Natural killer cell (primary cell): ENCODE results near the gene FBXO36. TPM values are rescaled to one million over a fixed set of nuclear protein-coding genes. Genes with fewer than 3 reads are reported as not detected.

Experiments
- ATAC-seq, 3 donors: fragments of 150-1000 bp in 2 of 3; fragments of 200-7000 bp in 1 of 3; cut with Tn5 transposase; 1 replicate in 1 of 3; 2 replicates in 2 of 3; pipeline ENCODE4 v1.10.0; 2021; ENCODE audit warnings: mild to moderate bottlenecking in 2 of 3, moderate library complexity in 2 of 3
- DNase-seq, 2 donors: peaks; one replicate each; pipeline versions ENCODE4 v3.0.0 to v3.0.0-alpha.2; 2013 to 2021; ENCODE audit warnings: mixed read lengths in 1 of 2
- H3K27ac ChIP-seq: one replicate; pipeline ENCODE4 v1.5.1; 2013; ENCODE audit warnings: mild to moderate bottlenecking, low read length
- H3K27me3 ChIP-seq: one replicate; pipeline ENCODE4 v1.6.1; 2013; ENCODE audit warnings: low read length; ENCODE audit not compliant: control insufficient read depth, insufficient read depth
- H3K36me3 ChIP-seq: one replicate; pipeline ENCODE4 v1.6.1; 2013; ENCODE audit warnings: low read length; ENCODE audit not compliant: control insufficient read depth, insufficient read depth
- H3K4me1 ChIP-seq: one replicate; pipeline ENCODE4 v1.6.1; 2013; ENCODE audit warnings: low read length; ENCODE audit not compliant: control insufficient read depth, insufficient read depth
- H3K4me3 ChIP-seq: one replicate; pipeline ENCODE4 v1.5.1; 2013; ENCODE audit warnings: low read length
- H3K9me3 ChIP-seq: one replicate; pipeline ENCODE4 v1.6.1; 2013; ENCODE audit warnings: low read length; ENCODE audit not compliant: control insufficient read depth, insufficient read depth
- H3K27ac Mint-ChIP-seq, 2 donors: one replicate each; pipeline ENCODE4 v1.8.0; 2022; ENCODE audit warnings: mild to moderate bottlenecking in 2 of 2, mixed read lengths in 2 of 2, moderate library complexity in 1 of 2
- H3K27me3 Mint-ChIP-seq, 2 donors: one replicate each; pipeline ENCODE4 v1.8.0; 2022; ENCODE audit warnings: low read depth in 2 of 2, mixed read lengths in 2 of 2
- H3K36me3 Mint-ChIP-seq: one replicate; pipeline ENCODE4 v1.8.0; 2022; ENCODE audit warnings: mixed read lengths
- H3K4me1 Mint-ChIP-seq, 2 donors: one replicate each; pipeline ENCODE4 v1.8.0; 2022; ENCODE audit warnings: mixed read lengths in 2 of 2
- H3K4me3 Mint-ChIP-seq: one replicate; pipeline ENCODE4 v1.8.0; 2022; ENCODE audit warnings: mild to moderate bottlenecking, moderate library complexity, mixed read lengths
- H3K9me3 Mint-ChIP-seq, 2 donors: one replicate each; pipeline ENCODE4 v1.8.0; 2022; ENCODE audit warnings: mixed read lengths in 2 of 2
- CTCF ChIP-seq: fragments of 200-600 bp; IDR thresholded peaks from one replicate; pipeline ENCODE4 v1.8.0; 2022; ENCODE audit warnings: antibody characterized with exemption
- WGBS: methylation state at CpG from one replicate; pipeline ENCODE4 v1.1.7; 2013; ENCODE audit warnings: missing lambda C conversion rate; ENCODE audit not compliant: insufficient coverage; 5-methylcytosine and 5-hydroxymethylcytosine counted together
- intact Hi-C: fragments of 100-400 bp; cut with micrococcal nuclease; formaldehyde crosslinking; loops from one replicate; pipeline ENCODE4 v1.14.2; 2022
- total RNA-seq, 4 donors: library from RNA; stranded (reverse); fragments of 120-200 nt in 1 of 4; gene quantifications; one replicate each; pipeline versions ENCODE4 v1.2.3 to v1.2.4, GENCODE V29; 2013 to 2022

The FBXO36 gene
- total RNA-seq, 3 donors from 2014 or later (not counting 1 experiment from before 2014, with no cell fraction given): 1.2 to 1.8 (median 1.5) TPM

- no peak for TF ChIP-seq CTCF
These were observed 97.4 kb downstream of the FBXO36 start for GRCh38 chr2:230019742-230020141.

GRCh38 chr2:230023313-230023712 lies 101.0 kb downstream of the FBXO36 start:
- Histone ChIP-seq H3K27me3 (no peaks in the 10 kb centered on the region), H3K27ac (no peak overlapping the region), H3K9me3 (no peaks in the 10 kb centered on the region), H3K4me1 (no peaks in the 10 kb centered on the region), H3K4me3 (no peak overlapping the region), H3K36me3 (no peaks in the 10 kb centered on the region)
- no peak overlapping the region for H3K27ac Mint-ChIP-seq
- no peak for TF ChIP-seq CTCF
- H3K36me3 Mint-ChIP-seq: no peaks in the 10 kb centered on the region
- no peak overlapping the region for H3K4me3 Mint-ChIP-seq
- no peak for ATAC-seq
- H3K27me3 Mint-ChIP-seq: peaks cover 0 to 3% of the 10 kb centered on the region in 2 donors
- no peaks in the 10 kb centered on the region for H3K4me1 Mint-ChIP-seq
- WGBS: 95% methylated on average over 4 of the region's 4 CpGs
- DNase-seq: no peak
- H3K9me3 Mint-ChIP-seq: no peaks in the 10 kb centered on the region
- intact Hi-C loops: no loop called here

More at GRCh38 chr2:230019742-230020141, 97.4 kb downstream of the FBXO36 start:
- Histone ChIP-seq H3K27ac (no peak overlapping the region), H3K27me3 (no peaks in the 10 kb centered on the region), H3K9me3 (no peaks in the 10 kb centered on the region), H3K36me3 (no peaks in the 10 kb centered on the region), H3K4me3 (no peak overlapping the region), H3K4me1 (no peaks in the 10 kb centered on the region)
- no peak overlapping the region for H3K4me3 Mint-ChIP-seq
- 86% methylated on average over 2 of the region's 3 CpGs for WGBS
- no peaks in the 10 kb centered on the region for H3K36me3 Mint-ChIP-seq
- no peak overlapping the region for H3K27ac Mint-ChIP-seq
- H3K27me3 Mint-ChIP-seq: peaks cover 0 to 3% of the 10 kb centered on the region in 2 donors
- ATAC-seq (no peak), DNase-seq (no peak)
- no peaks in the 10 kb centered on the region for H3K9me3 Mint-ChIP-seq
- intact Hi-C loops: no loop called here
- no peaks in the 10 kb centered on the region for H3K4me1 Mint-ChIP-seq

- WGBS: 94% methylated on average over 1 of the region's 1 CpG
- ATAC-seq: no peak
- no peaks in the 10 kb centered on the region for H3K36me3 Mint-ChIP-seq
These were observed 119.9 kb downstream of the FBXO36 start for GRCh38 chr2:230042195-230042594.

More at GRCh38 chr2:230042195-230042594, 119.9 kb downstream of the FBXO36 start:
- no peak overlapping the region for H3K4me3 Mint-ChIP-seq
- H3K9me3 Mint-ChIP-seq: no peaks in the 10 kb centered on the region
- no peak overlapping the region for H3K27ac Mint-ChIP-seq
- H3K4me1 Mint-ChIP-seq: no peaks in the 10 kb centered on the region
- no peak for DNase-seq
- Histone ChIP-seq H3K36me3 (no peaks in the 10 kb centered on the region), H3K4me1 (no peaks in the 10 kb centered on the region), H3K4me3 (no peak overlapping the region), H3K27ac (no peak overlapping the region), H3K9me3 (no peaks in the 10 kb centered on the region), H3K27me3 (no peaks in the 10 kb centered on the region)
- TF ChIP-seq CTCF: no peak
- H3K27me3 Mint-ChIP-seq: no peaks in the 10 kb centered on the region
- intact Hi-C loops: no loop called here
